Prostate gland (tissue), 2 donors: ENCODE data around the gene ASIC4.

ENCODE experiments used
- CTCF ChIP-seq, 4 experiments: fragments of 200-600 bp in 2 of 4; fragments of 450-650 bp in 2 of 4; sonication (generic) in 2 of 4; IDR thresholded peaks; 1 replicate in 3 of 4; 2 replicates in 1 of 4; pipeline ENCODE4 v1.5.1; 2016 to 2019; ENCODE audit warnings: antibody characterized with exemption in 4 of 4, mild to moderate bottlenecking in 2 of 4, moderate library complexity in 2 of 4
- POLR2A ChIP-seq: fragments of 450-650 bp; IDR thresholded peaks from one replicate; pipeline ENCODE4 v1.6.1; 2016; ENCODE audit warnings: antibody characterized with exemption, mild to moderate bottlenecking
- POLR2AphosphoS5 ChIP-seq: sonication (generic); formaldehyde crosslinking; IDR thresholded peaks from one replicate; pipeline ENCODE4 v1.6.1; 2017; ENCODE audit warnings: antibody characterized with exemption

GRCh38 chr2:219465659-219466561 is 48.4 kb upstream of the ASIC4 start:
- TF ChIP-seq CTCF (IDR thresholded peaks at IDR 0.05) (no peak), POLR2AphosphoS5 (no peak), POLR2A (no peak)
